GM13977 (cell line): ENCODE data around the gene STK26.
"Not testable (repeated sequence)": the region's sequence is repeated elsewhere in the genome, so short reads cannot be mapped to it uniquely, and the experiment has no call there.

Experiments
- DNase-seq: peaks from one replicate; pipeline ENCODE4 v3.0.0; 2012; ENCODE audit warnings: low spot score
- CTCF ChIP-seq: IDR thresholded peaks from 2 replicates; pipeline ENCODE4 v1.5.1; 2012; ENCODE audit warnings: mild to moderate bottlenecking, control low read depth; ENCODE audit not compliant: insufficient read depth; ENCODE audit errors: extremely low read depth, missing control alignments
- in situ Hi-C: fragments of 300-500 bp; cut with MboI; formaldehyde crosslinking; loops from one replicate; pipeline ENCODE4 v1.12.0; 2022; ENCODE audit warnings: low sequenced_read_pairs, low pct_unique_long_range_greater_than_20kb, mixed read lengths, inconsistent platforms; ENCODE audit not compliant: unreplicated experiment

Gene STK26

GRCh38 chrX:132045456-132045855, 22.4 kb downstream of the STK26 start:
- in situ Hi-C loops: no loop called here
- TF ChIP-seq CTCF: no peak
- no peak for DNase-seq

GRCh38 chrX:132046533-132046932, 23.4 kb downstream of the STK26 start:
- no peak for DNase-seq
- in situ Hi-C loops: no loop called here
- TF ChIP-seq CTCF: no peak

- in situ Hi-C loops: not testable (repeated sequence)
Measured at GRCh38 chrX:132051778-132052177, 28.7 kb downstream of the STK26 start.

GRCh38 chrX:132058050-132058449, 34.9 kb downstream of the STK26 start:
- no peak for DNase-seq
- in situ Hi-C loops: no loop called here
- TF ChIP-seq CTCF: no peak

More at GRCh38 chrX:132051778-132052177, 28.7 kb downstream of the STK26 start:
- DNase-seq: not testable (repeated sequence)

- no peak for TF ChIP-seq CTCF
- in situ Hi-C loops: no loop called here
- no peak for DNase-seq
Measured at GRCh38 chrX:132058975-132059374, 35.9 kb downstream of the STK26 start.

GRCh38 chrX:132059973-132060540, 37.0 kb downstream of the STK26 start:
- TF ChIP-seq CTCF: no peak
- in situ Hi-C loops: no loop called here
- no peak for DNase-seq

GRCh38 chrX:132063334-132063733, 40.2 kb downstream of the STK26 start:
- DNase-seq: no peak
- in situ Hi-C loops: no loop called here
- no peak for TF ChIP-seq CTCF
